ENCODE results near the gene OTUB2.

OTUB2 gene

GRCh38 chr14:94049625-94050023 lies 23.5 kb downstream of the OTUB2 start:
- H3K36me3 ChIP-seq (ENCODE audit: control insufficient read depth, insufficient read depth, low read length), result no peaks in the 10 kb centered on the region
- no peak overlapping the region for H3K4me2 ChIP-seq (ENCODE audit: low read length)
- peaks cover 18% of the 10 kb centered on the region for H3K4me1 ChIP-seq
- no peak for TF ChIP-seq CTCF (IDR thresholded peaks at IDR 0.05)
- H3K4me3 ChIP-seq (ENCODE audit: low read depth, low read length), result no peak overlapping the region
- H3K79me2 ChIP-seq, result peaks cover 3% of the 10 kb centered on the region
- H3K9me3 ChIP-seq (ENCODE audit: control insufficient read depth, low read length), result no peaks in the 10 kb centered on the region
- no peaks in the 10 kb centered on the region for H3K27me3 ChIP-seq (ENCODE audit: control insufficient read depth, insufficient read depth, low read length)
- H3K9ac ChIP-seq, result no peak overlapping the region
- no peak overlapping the region for H3K27ac ChIP-seq
- H2AFZ ChIP-seq, result no peak overlapping the region

- peaks cover 18% of the 10 kb centered on the region for H3K4me1 ChIP-seq
- H3K9ac ChIP-seq, result no peak overlapping the region
- H3K4me3 ChIP-seq (ENCODE audit: low read depth, low read length), result no peak overlapping the region
- no peak overlapping the region for H3K4me2 ChIP-seq (ENCODE audit: low read length)
- no peak overlapping the region for H2AFZ ChIP-seq
- no peaks in the 10 kb centered on the region for H3K27me3 ChIP-seq (ENCODE audit: control insufficient read depth, insufficient read depth, low read length)
- no peak for TF ChIP-seq CTCF (IDR thresholded peaks at IDR 0.05)
- no peaks in the 10 kb centered on the region for H3K36me3 ChIP-seq (ENCODE audit: control insufficient read depth, insufficient read depth, low read length)
- H3K27ac ChIP-seq, result no peak overlapping the region
- peaks cover 3% of the 10 kb centered on the region for H3K79me2 ChIP-seq
- H3K9me3 ChIP-seq (ENCODE audit: control insufficient read depth, low read length), result no peaks in the 10 kb centered on the region
Observed at GRCh38 chr14:94050231-94050880, 24.2 kb downstream of the OTUB2 start.

- Histone ChIP-seq H3K9me3 (ENCODE audit: control insufficient read depth, low read length) (no peaks in the 10 kb centered on the region), H3K4me2 (ENCODE audit: low read length) (no peak overlapping the region), H3K4me1 (peaks cover 18% of the 10 kb centered on the region), H3K27ac (peak overlapping the region; percentile 20), H3K4me3 (ENCODE audit: low read depth, low read length) (no peak overlapping the region), H3K27me3 (ENCODE audit: control insufficient read depth, insufficient read depth, low read length) (no peaks in the 10 kb centered on the region), H3K79me2 (peaks cover 4% of the 10 kb centered on the region), H3K9ac (no peak overlapping the region), H3K36me3 (ENCODE audit: control insufficient read depth, insufficient read depth, low read length) (no peaks in the 10 kb centered on the region), H2AFZ (no peak overlapping the region)
- TF ChIP-seq CTCF (IDR thresholded peaks at IDR 0.05), result peak; percentile 43
Observed at GRCh38 chr14:94051115-94051514, 25.0 kb downstream of the OTUB2 start.

GRCh38 chr14:94051779-94052178 lies 25.6 kb downstream of the OTUB2 start:
- Histone ChIP-seq H3K79me2 (peaks cover 8% of the 10 kb centered on the region), H2AFZ (no peak overlapping the region), H3K27ac (peak overlapping the region; percentile 20), H3K4me3 (ENCODE audit: low read depth, low read length) (no peak overlapping the region), H3K27me3 (ENCODE audit: control insufficient read depth, insufficient read depth, low read length) (no peaks in the 10 kb centered on the region), H3K4me1 (peaks cover 18% of the 10 kb centered on the region), H3K4me2 (ENCODE audit: low read length) (peak overlapping the region; percentile 3), H3K9me3 (ENCODE audit: control insufficient read depth, low read length) (no peaks in the 10 kb centered on the region), H3K9ac (no peak overlapping the region), H3K36me3 (ENCODE audit: control insufficient read depth, insufficient read depth, low read length) (no peaks in the 10 kb centered on the region)
- no peak for TF ChIP-seq CTCF (IDR thresholded peaks at IDR 0.05)

GRCh38 chr14:94052199-94052598 lies 26.1 kb downstream of the OTUB2 start:
- H2AFZ ChIP-seq, result no peak overlapping the region
- no peak overlapping the region for H3K4me3 ChIP-seq (ENCODE audit: low read depth, low read length)
- no peaks in the 10 kb centered on the region for H3K36me3 ChIP-seq (ENCODE audit: control insufficient read depth, insufficient read depth, low read length)
- peak overlapping the region; percentile 20 for H3K27ac ChIP-seq
- no peak for TF ChIP-seq CTCF (IDR thresholded peaks at IDR 0.05)
- peak overlapping the region; percentile 3 for H3K4me2 ChIP-seq (ENCODE audit: low read length)
- no peak overlapping the region for H3K9ac ChIP-seq
- no peaks in the 10 kb centered on the region for H3K27me3 ChIP-seq (ENCODE audit: control insufficient read depth, insufficient read depth, low read length)
- peaks cover 8% of the 10 kb centered on the region for H3K79me2 ChIP-seq
- peaks cover 18% of the 10 kb centered on the region for H3K4me1 ChIP-seq
- H3K9me3 ChIP-seq (ENCODE audit: control insufficient read depth, low read length), result no peaks in the 10 kb centered on the region

All from parathyroid adenoma (tissue), 2 donors.